ENCODE results near the gene JAG2.

JAG2 gene

GRCh38 chr14:105178868-105179140 is 10.2 kb upstream of the JAG2 start:
- H3K36me3 ChIP-seq (ENCODE audit: insufficient read depth, low read depth, low read length), result no peaks in the 10 kb centered on the region
- H3K4me1 ChIP-seq (ENCODE audit: insufficient read depth, low read length), result 0 out of 2 replicates have a peak, but pooled peaks cover 3% of the 10 kb centered on the region
- H3K27me3 ChIP-seq (ENCODE audit: insufficient read depth, low read length), result peaks cover 31% of the 10 kb centered on the region
- H3K4me3 ChIP-seq (ENCODE audit: low read length), result no peak overlapping the region
- no peak overlapping the region for H3K27ac ChIP-seq (ENCODE audit: low read length)
- H3K9ac ChIP-seq (ENCODE audit: low read depth, low read length), result no peak overlapping the region
- no peaks in the 10 kb centered on the region for H3K9me3 ChIP-seq (ENCODE audit: insufficient read depth, low read depth, low read length)

- Histone ChIP-seq H3K27ac (ENCODE audit: low read length) (no peak overlapping the region), H3K27me3 (ENCODE audit: insufficient read depth, low read length) (peaks cover 27% of the 10 kb centered on the region), H3K4me1 (ENCODE audit: insufficient read depth, low read length) (0 out of 2 replicates have a peak, but pooled peaks cover 3% of the 10 kb centered on the region), H3K9ac (ENCODE audit: low read depth, low read length) (no peak overlapping the region), H3K4me3 (ENCODE audit: low read length) (no peak overlapping the region), H3K9me3 (ENCODE audit: insufficient read depth, low read depth, low read length) (no peaks in the 10 kb centered on the region), H3K36me3 (ENCODE audit: insufficient read depth, low read depth, low read length) (no peaks in the 10 kb centered on the region)
Observed at GRCh38 chr14:105178069-105178867, 9.7 kb upstream of the JAG2 start.

GRCh38 chr14:105177082-105177481 is 8.5 kb upstream of the JAG2 start:
- H3K4me1 ChIP-seq (ENCODE audit: insufficient read depth, low read length), result 0 out of 2 replicates have a peak, but pooled peaks cover 3% of the 10 kb centered on the region
- H3K9ac ChIP-seq (ENCODE audit: low read depth, low read length), result no peak overlapping the region
- no peaks in the 10 kb centered on the region for H3K9me3 ChIP-seq (ENCODE audit: insufficient read depth, low read depth, low read length)
- H3K4me3 ChIP-seq (ENCODE audit: low read length), result no peak overlapping the region
- H3K27me3 ChIP-seq (ENCODE audit: insufficient read depth, low read length), result peaks cover 16% of the 10 kb centered on the region
- no peaks in the 10 kb centered on the region for H3K36me3 ChIP-seq (ENCODE audit: insufficient read depth, low read depth, low read length)
- no peak overlapping the region for H3K27ac ChIP-seq (ENCODE audit: low read length)

- Histone ChIP-seq H3K4me3 (ENCODE audit: low read length) (no peak overlapping the region), H3K27me3 (ENCODE audit: insufficient read depth, low read length) (peaks cover 10% of the 10 kb centered on the region), H3K27ac (ENCODE audit: low read length) (no peak overlapping the region), H3K9ac (ENCODE audit: low read depth, low read length) (no peak overlapping the region), H3K36me3 (ENCODE audit: insufficient read depth, low read depth, low read length) (no peaks in the 10 kb centered on the region), H3K4me1 (ENCODE audit: insufficient read depth, low read length) (0 out of 2 replicates have a peak, but pooled peaks cover 3% of the 10 kb centered on the region), H3K9me3 (ENCODE audit: insufficient read depth, low read depth, low read length) (no peaks in the 10 kb centered on the region)
Observed at GRCh38 chr14:105176513-105176912, 7.9 kb upstream of the JAG2 start.

- no peaks in the 10 kb centered on the region for H3K4me1 ChIP-seq (ENCODE audit: insufficient read depth, low read length)
- no peak overlapping the region for H3K27ac ChIP-seq (ENCODE audit: low read length)
- H3K9ac ChIP-seq (ENCODE audit: low read depth, low read length), result no peak overlapping the region
- peaks cover 20% of the 10 kb centered on the region for H3K27me3 ChIP-seq (ENCODE audit: insufficient read depth, low read length)
- H3K36me3 ChIP-seq (ENCODE audit: insufficient read depth, low read depth, low read length), result no peaks in the 10 kb centered on the region
- no peaks in the 10 kb centered on the region for H3K9me3 ChIP-seq (ENCODE audit: insufficient read depth, low read depth, low read length)
- no peak overlapping the region for H3K4me3 ChIP-seq (ENCODE audit: low read length)
Observed at GRCh38 chr14:105173901-105174894, 5.6 kb upstream of the JAG2 start.

- Histone ChIP-seq H3K27me3 (ENCODE audit: insufficient read depth, low read length) (peaks cover 23% of the 10 kb centered on the region), H3K27ac (ENCODE audit: low read length) (no peak overlapping the region), H3K4me1 (ENCODE audit: insufficient read depth, low read length) (no peaks in the 10 kb centered on the region), H3K9ac (ENCODE audit: low read depth, low read length) (no peak overlapping the region), H3K9me3 (ENCODE audit: insufficient read depth, low read depth, low read length) (no peaks in the 10 kb centered on the region), H3K36me3 (ENCODE audit: insufficient read depth, low read depth, low read length) (no peaks in the 10 kb centered on the region), H3K4me3 (ENCODE audit: low read length) (no peak overlapping the region)
Observed at GRCh38 chr14:105173145-105173544, 4.6 kb upstream of the JAG2 start.

GRCh38 chr14:105172476-105172875 is 3.9 kb upstream of the JAG2 start:
- H3K9me3 ChIP-seq (ENCODE audit: insufficient read depth, low read depth, low read length), result no peaks in the 10 kb centered on the region
- peaks cover 27% of the 10 kb centered on the region for H3K27me3 ChIP-seq (ENCODE audit: insufficient read depth, low read length)
- H3K9ac ChIP-seq (ENCODE audit: low read depth, low read length), result no peak overlapping the region
- H3K27ac ChIP-seq (ENCODE audit: low read length), result no peak overlapping the region
- H3K36me3 ChIP-seq (ENCODE audit: insufficient read depth, low read depth, low read length), result no peaks in the 10 kb centered on the region
- no peaks in the 10 kb centered on the region for H3K4me1 ChIP-seq (ENCODE audit: insufficient read depth, low read length)
- no peak overlapping the region for H3K4me3 ChIP-seq (ENCODE audit: low read length)

- no peaks in the 10 kb centered on the region for H3K36me3 ChIP-seq (ENCODE audit: insufficient read depth, low read depth, low read length)
- peaks cover 38% of the 10 kb centered on the region for H3K27me3 ChIP-seq (ENCODE audit: insufficient read depth, low read length)
- H3K4me3 ChIP-seq (ENCODE audit: low read length), result no peak overlapping the region
- no peak overlapping the region for H3K27ac ChIP-seq (ENCODE audit: low read length)
- H3K9me3 ChIP-seq (ENCODE audit: insufficient read depth, low read depth, low read length), result no peaks in the 10 kb centered on the region
- no peak overlapping the region for H3K9ac ChIP-seq (ENCODE audit: low read depth, low read length)
- H3K4me1 ChIP-seq (ENCODE audit: insufficient read depth, low read length), result no peaks in the 10 kb centered on the region
Observed at GRCh38 chr14:105171004-105171673, 2.6 kb upstream of the JAG2 start.

- Histone ChIP-seq H3K27ac (ENCODE audit: low read length) (no peak overlapping the region), H3K4me1 (ENCODE audit: insufficient read depth, low read length) (no peaks in the 10 kb centered on the region), H3K27me3 (ENCODE audit: insufficient read depth, low read length) (peaks cover 44% of the 10 kb centered on the region), H3K9ac (ENCODE audit: low read depth, low read length) (no peak overlapping the region), H3K36me3 (ENCODE audit: insufficient read depth, low read depth, low read length) (no peaks in the 10 kb centered on the region), H3K9me3 (ENCODE audit: insufficient read depth, low read depth, low read length) (no peaks in the 10 kb centered on the region), H3K4me3 (ENCODE audit: low read length) (no peak overlapping the region)
Observed at GRCh38 chr14:105169776-105170655, 1.4 kb upstream of the JAG2 start.

GRCh38 chr14:105168979-105169507 is 467 bp upstream of the JAG2 start:
- Histone ChIP-seq H3K27ac (ENCODE audit: low read length) (no peak overlapping the region), H3K27me3 (ENCODE audit: insufficient read depth, low read length) (peaks cover 44% of the 10 kb centered on the region), H3K9me3 (ENCODE audit: insufficient read depth, low read depth, low read length) (no peaks in the 10 kb centered on the region), H3K36me3 (ENCODE audit: insufficient read depth, low read depth, low read length) (no peaks in the 10 kb centered on the region), H3K4me3 (ENCODE audit: low read length) (no peak overlapping the region; the same call in 1 of the 2 replicates), H3K9ac (ENCODE audit: low read depth, low read length) (no peak overlapping the region), H3K4me1 (ENCODE audit: insufficient read depth, low read length) (no peaks in the 10 kb centered on the region)

- Histone ChIP-seq H3K4me3 (ENCODE audit: low read length) (peak overlapping the region; percentile 51; the same call in 1 of the 2 replicates), H3K9ac (ENCODE audit: low read depth, low read length) (no peak overlapping the region), H3K27ac (ENCODE audit: low read length) (no peak overlapping the region)
Observed at GRCh38 chr14:105168093-105168420, 519 bp downstream of the JAG2 start.

More at GRCh38 chr14:105168093-105168420, 519 bp downstream of the JAG2 start:
- Histone ChIP-seq H3K4me1 (ENCODE audit: insufficient read depth, low read length) (no peaks in the 10 kb centered on the region), H3K36me3 (ENCODE audit: insufficient read depth, low read depth, low read length) (no peaks in the 10 kb centered on the region), H3K9me3 (ENCODE audit: insufficient read depth, low read depth, low read length) (no peaks in the 10 kb centered on the region), H3K27me3 (ENCODE audit: insufficient read depth, low read length) (peaks cover 44% of the 10 kb centered on the region)
